IMR-90 (cell line): ENCODE measurements around the gene CDRT4.

Experiments used
- CEBPB ChIP-seq: IDR thresholded peaks from 2 replicates; pipeline ENCODE4 v1.6.1; 2012; ENCODE audit warnings: low read depth, low read length, improper control_type of control experiment
- RAD21 ChIP-seq: IDR thresholded peaks from 2 replicates; pipeline ENCODE4 v1.6.1; 2012; ENCODE audit warnings: low read length, improper control_type of control experiment
- TF ChIP-seq, protein P1 (sequence below): conservative IDR thresholded peaks from 2 replicates; pipeline ENCODE4 v1.5.1; 2012; ENCODE audit warnings: mild to moderate bottlenecking, low read depth, low read length, improper control_type of control experiment

DNA sequence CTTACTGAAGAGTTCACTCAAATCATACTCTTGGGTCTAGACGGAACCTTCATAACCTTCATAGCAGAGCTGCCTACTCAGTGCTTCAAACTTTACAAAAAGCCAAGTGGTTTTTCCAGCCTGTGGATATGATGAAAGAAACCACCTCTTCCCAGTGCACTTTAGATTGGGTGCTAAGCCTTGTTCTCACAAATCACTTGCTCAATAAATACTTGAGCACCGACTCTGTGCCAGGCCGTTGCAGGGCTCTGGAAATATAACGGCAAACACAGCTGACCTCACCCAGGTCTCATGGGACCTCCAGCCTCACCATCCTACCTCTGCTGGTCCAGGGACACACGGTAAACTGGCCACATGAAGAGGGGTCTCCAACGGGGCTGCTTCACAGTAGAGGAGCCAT is 35.7 kb downstream of the CDRT4 start:
- TF ChIP-seq RAD21 (no peak), CEBPB (no peak)
- TF ChIP-seq, protein P1, sequence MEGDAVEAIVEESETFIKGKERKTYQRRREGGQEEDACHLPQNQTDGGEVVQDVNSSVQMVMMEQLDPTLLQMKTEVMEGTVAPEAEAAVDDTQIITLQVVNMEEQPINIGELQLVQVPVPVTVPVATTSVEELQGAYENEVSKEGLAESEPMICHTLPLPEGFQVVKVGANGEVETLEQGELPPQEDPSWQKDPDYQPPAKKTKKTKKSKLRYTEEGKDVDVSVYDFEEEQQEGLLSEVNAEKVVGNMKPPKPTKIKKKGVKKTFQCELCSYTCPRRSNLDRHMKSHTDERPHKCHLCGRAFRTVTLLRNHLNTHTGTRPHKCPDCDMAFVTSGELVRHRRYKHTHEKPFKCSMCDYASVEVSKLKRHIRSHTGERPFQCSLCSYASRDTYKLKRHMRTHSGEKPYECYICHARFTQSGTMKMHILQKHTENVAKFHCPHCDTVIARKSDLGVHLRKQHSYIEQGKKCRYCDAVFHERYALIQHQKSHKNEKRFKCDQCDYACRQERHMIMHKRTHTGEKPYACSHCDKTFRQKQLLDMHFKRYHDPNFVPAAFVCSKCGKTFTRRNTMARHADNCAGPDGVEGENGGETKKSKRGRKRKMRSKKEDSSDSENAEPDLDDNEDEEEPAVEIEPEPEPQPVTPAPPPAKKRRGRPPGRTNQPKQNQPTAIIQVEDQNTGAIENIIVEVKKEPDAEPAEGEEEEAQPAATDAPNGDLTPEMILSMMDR, result no peak
